HG02759 (cell line): ENCODE data around the gene TBATA.

Experiments used
- ATAC-seq: cut with Tn5 transposase; IDR thresholded peaks from one replicate; pipeline ENCODE4 v1.9.1; 2021; ENCODE audit warnings: mild to moderate bottlenecking, moderate library complexity; ENCODE audit not compliant: unreplicated experiment

Gene TBATA

GRCh38 chr10:70763567-70763966, 21.6 kb downstream of the TBATA start:
- no peak for ATAC-seq

- no peak for ATAC-seq
These were observed 22.6 kb downstream of the TBATA start for GRCh38 chr10:70762441-70763175.

GRCh38 chr10:70761727-70762350, 23.3 kb downstream of the TBATA start:
- ATAC-seq = no peak

GRCh38 chr10:70761031-70761601, 24.1 kb downstream of the TBATA start:
- ATAC-seq = no peak

- ATAC-seq = no peak
These were observed 24.8 kb downstream of the TBATA start for GRCh38 chr10:70760271-70760787.

- ATAC-seq = no peak
These were observed 25.4 kb downstream of the TBATA start for GRCh38 chr10:70759781-70760180.

GRCh38 chr10:70758757-70759514, 26.2 kb downstream of the TBATA start:
- no peak for ATAC-seq

- ATAC-seq = no peak
These were observed 27.3 kb downstream of the TBATA start for GRCh38 chr10:70757856-70758255.

- ATAC-seq = no peak
These were observed 28.3 kb downstream of the TBATA start for GRCh38 chr10:70756700-70757360.

GRCh38 chr10:70753841-70754621, 31.1 kb downstream of the TBATA start:
- ATAC-seq = no peak

- ATAC-seq = no peak
These were observed 32.0 kb downstream of the TBATA start for GRCh38 chr10:70753026-70753663.

- ATAC-seq = no peak
These were observed 32.6 kb downstream of the TBATA start for GRCh38 chr10:70752571-70752970.

GRCh38 chr10:70751991-70752390, 33.2 kb downstream of the TBATA start:
- ATAC-seq = no peak

- ATAC-seq = no peak
These were observed 33.8 kb downstream of the TBATA start for GRCh38 chr10:70751356-70751755.

- ATAC-seq = no peak
These were observed 34.9 kb downstream of the TBATA start for GRCh38 chr10:70750156-70750703.

- no peak for ATAC-seq
These were observed 35.4 kb downstream of the TBATA start for GRCh38 chr10:70749756-70750155.

GRCh38 chr10:70748801-70749573, 36.2 kb downstream of the TBATA start:
- no peak for ATAC-seq

- ATAC-seq = no peak
These were observed 36.9 kb downstream of the TBATA start for GRCh38 chr10:70748305-70748704.
